PC-9 (cell line): ENCODE data around the gene EYS.

ENCODE experiments used
- CTCF ChIP-seq: fragments of 200-600 bp; sonication (generic); conservative IDR thresholded peaks from 2 replicates; pipeline ENCODE4 v1.6.1; 2017; ENCODE audit warnings: mixed run types, antibody characterized with exemption, mild to moderate bottlenecking, moderate library complexity
- EZH2 ChIP-seq: fragments of 200-600 bp; sonication (generic); IDR thresholded peaks from 2 replicates; pipeline ENCODE4 v1.8.0; 2017; ENCODE audit warnings: antibody characterized with exemption, low read depth

GRCh38 chr6:63881791-63882190 lies 1825.2 kb downstream of the EYS start:
- no peak for TF ChIP-seq CTCF
- TF ChIP-seq EZH2 = no peak
